Panc1 (cell line): Measurements from ENCODE around the gene PIEZO1. TPM values are rescaled to one million over a fixed set of nuclear protein-coding genes. Genes with fewer than 3 reads are reported as not detected.

Experiments
- ATAC-seq: fragments of 200-7000 bp; cut with Tn5 transposase; 2 replicates; pipeline ENCODE4 v1.9.1; 2020; ENCODE audit warnings: mild to moderate bottlenecking, moderate library complexity
- BruUV-seq: library from RNA; stranded (reverse); fragments of 400-500 nt; replicated peaks from 2 replicates; lab custom pipeline; 2021; lab: Mats Ljungman, UMichigan
- CTCF ChIA-PET: fragments of 300-600 bp; sonication (Branson Sonifier 250); formaldehyde crosslinking; loops from one replicate; lab custom pipeline; 2022; ENCODE audit warnings: antibody characterized with exemption; lab: Charles Lee
- POLR2A ChIA-PET: fragments of 300-600 bp; sonication (Branson Sonifier 250); formaldehyde crosslinking; loops from one replicate; lab custom pipeline; 2022; ENCODE audit warnings: antibody characterized with exemption; lab: Charles Lee
- DNase-seq: peaks from one replicate; pipeline ENCODE4 v3.0.0-alpha.2; 2010; ENCODE audit warnings: low read depth, low spot score
- H3K27ac ChIP-seq: 2 replicates; pipeline ENCODE4 v1.5.1; 2011; ENCODE audit warnings: mild to moderate bottlenecking, low read length, inconsistent platforms
- H3K27me3 ChIP-seq: fragments of 200-500 bp; sonication (Bioruptor generic); 2 replicates; pipeline ENCODE4 v1.6.0; 2014; ENCODE audit warnings: low read length, inconsistent platforms; ENCODE audit not compliant: control insufficient read depth, insufficient read depth
- H3K36me3 ChIP-seq: fragments of 200-500 bp; sonication (Bioruptor generic); 2 replicates; pipeline ENCODE4 v1.5.1; 2014; ENCODE audit warnings: inconsistent platforms, mild to moderate bottlenecking, low read length, moderate library complexity; ENCODE audit not compliant: control insufficient read depth, insufficient read depth
- H3K4me1 ChIP-seq: 2 replicates; pipeline ENCODE4 v1.5.1; 2011; ENCODE audit warnings: inconsistent platforms, mild to moderate bottlenecking, low read length, moderate library complexity; ENCODE audit not compliant: control insufficient read depth, insufficient read depth
- H3K4me3 ChIP-seq, 2 experiments: 2 replicates each; pipeline ENCODE4 v1.5.1; 2011 to 2012; ENCODE audit warnings: low read depth in 2 of 2, low read length in 2 of 2, mild to moderate bottlenecking in 2 of 2, inconsistent platforms in 1 of 2, moderate library complexity in 1 of 2
- H3K9me3 ChIP-seq: fragments of 200-500 bp; sonication (Bioruptor generic); 2 replicates; pipeline ENCODE4 v1.5.1; 2014; ENCODE audit warnings: low read depth, mild to moderate bottlenecking, inconsistent platforms, low read length, moderate library complexity; ENCODE audit not compliant: control insufficient read depth, insufficient read depth
- POLR2AphosphoS5 ChIP-seq: IDR thresholded peaks from 2 replicates; pipeline ENCODE4 v1.6.1; 2012; ENCODE audit warnings: mild to moderate bottlenecking, low read depth, low read length, moderate library complexity
- SIN3A ChIP-seq: IDR thresholded peaks from 2 replicates; pipeline ENCODE4 v1.6.1; 2012; ENCODE audit warnings: low read depth, mild to moderate bottlenecking, low read length, moderate library complexity, borderline replicate concordance; ENCODE audit not compliant: insufficient read depth
- TCF7L2 ChIP-seq: IDR thresholded peaks from 2 replicates; pipeline ENCODE4 v1.6.1; 2011; ENCODE audit warnings: mild to moderate bottlenecking, low read depth, low read length, inconsistent platforms
- in situ Hi-C: cut with HindIII; loops from 2 replicates; pipeline ENCODE4 v1.10.0; 2016; ENCODE audit warnings: low sequenced_read_pairs, low pct_unique_long_range_greater_than_20kb
- intact Hi-C: fragments of 100-400 bp; cut with micrococcal nuclease; formaldehyde crosslinking; loops from one replicate; pipeline ENCODE4 v1.10.0; 2022; ENCODE audit not compliant: unreplicated experiment
- total RNA-seq: library from RNA; stranded (reverse); gene quantifications from one replicate; pipeline ENCODE4 v1.2.1, GENCODE V29; 2021; ENCODE audit not compliant: unreplicated experiment
- TF ChIP-seq, protein P1 (sequence below), 2 experiments: IDR thresholded peaks; 2 replicates each; pipeline ENCODE4 v1.6.1; 2011 to 2012; ENCODE audit warnings: low read depth in 2 of 2, control low read depth in 1 of 2, low read length in 1 of 2, mild to moderate bottlenecking in 1 of 2, moderate library complexity in 1 of 2; ENCODE audit not compliant: insufficient read depth in 1 of 2
- TF ChIP-seq, protein P2 (sequence below): fragments of 450-650 bp; IDR thresholded peaks from 2 replicates; pipeline ENCODE4 v1.5.1; 2017; ENCODE audit warnings: mild to moderate bottlenecking

Gene PIEZO1
- total RNA-seq, 1 experiment from 2014 or later = 175 TPM

DNA sequence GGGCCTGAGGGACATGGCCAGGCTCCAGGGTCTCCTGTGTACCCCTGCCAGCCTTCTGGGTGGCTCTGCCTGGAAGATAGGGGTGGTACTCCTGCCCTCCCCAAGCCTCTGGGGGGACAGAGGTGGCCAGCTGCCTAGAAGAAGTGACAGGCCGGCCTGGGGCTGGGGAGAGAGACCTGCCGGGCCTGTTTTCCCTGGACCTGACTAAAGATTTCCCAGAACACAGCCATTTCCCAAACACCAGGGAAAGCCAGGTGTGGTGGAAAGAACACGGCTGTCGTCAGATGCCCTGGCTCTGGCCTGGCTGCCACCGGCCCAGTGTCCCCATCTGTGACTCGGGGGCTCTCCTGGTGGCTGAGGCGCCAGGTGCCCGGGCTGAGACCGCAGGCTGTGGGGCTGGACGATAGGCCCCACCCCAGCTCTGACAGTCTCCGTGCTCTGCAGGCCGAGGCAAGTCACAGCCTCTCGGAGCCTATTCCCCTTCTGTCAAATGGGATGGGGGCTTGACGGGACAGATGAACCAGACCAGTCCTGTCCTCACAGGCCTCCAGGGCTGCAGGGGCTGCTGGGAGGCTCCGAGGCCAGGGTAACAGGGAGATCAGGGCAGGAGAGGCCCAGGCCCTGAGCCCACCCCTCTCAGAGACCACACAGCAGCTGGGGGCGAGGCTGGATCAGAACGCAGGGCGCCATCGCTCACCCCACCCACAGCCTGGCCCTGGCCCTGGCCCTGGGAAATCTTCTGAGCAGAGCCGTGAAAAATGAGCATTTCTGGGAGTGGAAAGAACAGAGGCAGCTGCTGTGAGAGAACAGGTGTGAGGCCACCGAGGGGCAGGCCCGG is 45.7 kb downstream of the PIEZO1 start:
- no TSS peak for BruUV-seq
- no peaks in the 10 kb centered on the region; the same call in 1 of the 2 replicates for H3K4me1 ChIP-seq
- no peaks in the 10 kb centered on the region; the same call in 1 of the 2 replicates for H3K36me3 ChIP-seq
- ChIA-PET CTCF (no interaction called here), POLR2A (no interaction called here)
- ATAC-seq = no peak
- no peaks in the 10 kb centered on the region for H3K27me3 ChIP-seq
- H3K9me3 ChIP-seq = no peaks in the 10 kb centered on the region
- DNase-seq = no peak
- TF ChIP-seq, protein P1, sequence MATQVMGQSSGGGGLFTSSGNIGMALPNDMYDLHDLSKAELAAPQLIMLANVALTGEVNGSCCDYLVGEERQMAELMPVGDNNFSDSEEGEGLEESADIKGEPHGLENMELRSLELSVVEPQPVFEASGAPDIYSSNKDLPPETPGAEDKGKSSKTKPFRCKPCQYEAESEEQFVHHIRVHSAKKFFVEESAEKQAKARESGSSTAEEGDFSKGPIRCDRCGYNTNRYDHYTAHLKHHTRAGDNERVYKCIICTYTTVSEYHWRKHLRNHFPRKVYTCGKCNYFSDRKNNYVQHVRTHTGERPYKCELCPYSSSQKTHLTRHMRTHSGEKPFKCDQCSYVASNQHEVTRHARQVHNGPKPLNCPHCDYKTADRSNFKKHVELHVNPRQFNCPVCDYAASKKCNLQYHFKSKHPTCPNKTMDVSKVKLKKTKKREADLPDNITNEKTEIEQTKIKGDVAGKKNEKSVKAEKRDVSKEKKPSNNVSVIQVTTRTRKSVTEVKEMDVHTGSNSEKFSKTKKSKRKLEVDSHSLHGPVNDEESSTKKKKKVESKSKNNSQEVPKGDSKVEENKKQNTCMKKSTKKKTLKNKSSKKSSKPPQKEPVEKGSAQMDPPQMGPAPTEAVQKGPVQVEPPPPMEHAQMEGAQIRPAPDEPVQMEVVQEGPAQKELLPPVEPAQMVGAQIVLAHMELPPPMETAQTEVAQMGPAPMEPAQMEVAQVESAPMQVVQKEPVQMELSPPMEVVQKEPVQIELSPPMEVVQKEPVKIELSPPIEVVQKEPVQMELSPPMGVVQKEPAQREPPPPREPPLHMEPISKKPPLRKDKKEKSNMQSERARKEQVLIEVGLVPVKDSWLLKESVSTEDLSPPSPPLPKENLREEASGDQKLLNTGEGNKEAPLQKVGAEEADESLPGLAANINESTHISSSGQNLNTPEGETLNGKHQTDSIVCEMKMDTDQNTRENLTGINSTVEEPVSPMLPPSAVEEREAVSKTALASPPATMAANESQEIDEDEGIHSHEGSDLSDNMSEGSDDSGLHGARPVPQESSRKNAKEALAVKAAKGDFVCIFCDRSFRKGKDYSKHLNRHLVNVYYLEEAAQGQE (IDR thresholded peaks at IDR 0.05; ENCODE audit: insufficient read depth in 1 of 2, low read depth in 2 of 2, low read length in 1 of 2) = no peak
- TF ChIP-seq SIN3A (no peak), POLR2AphosphoS5 (no peak), TCF7L2 (no peak)
- TF ChIP-seq, protein P2, sequence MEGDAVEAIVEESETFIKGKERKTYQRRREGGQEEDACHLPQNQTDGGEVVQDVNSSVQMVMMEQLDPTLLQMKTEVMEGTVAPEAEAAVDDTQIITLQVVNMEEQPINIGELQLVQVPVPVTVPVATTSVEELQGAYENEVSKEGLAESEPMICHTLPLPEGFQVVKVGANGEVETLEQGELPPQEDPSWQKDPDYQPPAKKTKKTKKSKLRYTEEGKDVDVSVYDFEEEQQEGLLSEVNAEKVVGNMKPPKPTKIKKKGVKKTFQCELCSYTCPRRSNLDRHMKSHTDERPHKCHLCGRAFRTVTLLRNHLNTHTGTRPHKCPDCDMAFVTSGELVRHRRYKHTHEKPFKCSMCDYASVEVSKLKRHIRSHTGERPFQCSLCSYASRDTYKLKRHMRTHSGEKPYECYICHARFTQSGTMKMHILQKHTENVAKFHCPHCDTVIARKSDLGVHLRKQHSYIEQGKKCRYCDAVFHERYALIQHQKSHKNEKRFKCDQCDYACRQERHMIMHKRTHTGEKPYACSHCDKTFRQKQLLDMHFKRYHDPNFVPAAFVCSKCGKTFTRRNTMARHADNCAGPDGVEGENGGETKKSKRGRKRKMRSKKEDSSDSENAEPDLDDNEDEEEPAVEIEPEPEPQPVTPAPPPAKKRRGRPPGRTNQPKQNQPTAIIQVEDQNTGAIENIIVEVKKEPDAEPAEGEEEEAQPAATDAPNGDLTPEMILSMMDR = no peak
- H3K4me3 ChIP-seq = no peak overlapping the region
- intact Hi-C loops (loop anchor here (10.0 kb wide), 1 partner anchor 45 kb away; the partner anchor contains the start of gene PIEZO1), in situ Hi-C loops (no loop called here)
- no peak overlapping the region for H3K27ac ChIP-seq

DNA sequence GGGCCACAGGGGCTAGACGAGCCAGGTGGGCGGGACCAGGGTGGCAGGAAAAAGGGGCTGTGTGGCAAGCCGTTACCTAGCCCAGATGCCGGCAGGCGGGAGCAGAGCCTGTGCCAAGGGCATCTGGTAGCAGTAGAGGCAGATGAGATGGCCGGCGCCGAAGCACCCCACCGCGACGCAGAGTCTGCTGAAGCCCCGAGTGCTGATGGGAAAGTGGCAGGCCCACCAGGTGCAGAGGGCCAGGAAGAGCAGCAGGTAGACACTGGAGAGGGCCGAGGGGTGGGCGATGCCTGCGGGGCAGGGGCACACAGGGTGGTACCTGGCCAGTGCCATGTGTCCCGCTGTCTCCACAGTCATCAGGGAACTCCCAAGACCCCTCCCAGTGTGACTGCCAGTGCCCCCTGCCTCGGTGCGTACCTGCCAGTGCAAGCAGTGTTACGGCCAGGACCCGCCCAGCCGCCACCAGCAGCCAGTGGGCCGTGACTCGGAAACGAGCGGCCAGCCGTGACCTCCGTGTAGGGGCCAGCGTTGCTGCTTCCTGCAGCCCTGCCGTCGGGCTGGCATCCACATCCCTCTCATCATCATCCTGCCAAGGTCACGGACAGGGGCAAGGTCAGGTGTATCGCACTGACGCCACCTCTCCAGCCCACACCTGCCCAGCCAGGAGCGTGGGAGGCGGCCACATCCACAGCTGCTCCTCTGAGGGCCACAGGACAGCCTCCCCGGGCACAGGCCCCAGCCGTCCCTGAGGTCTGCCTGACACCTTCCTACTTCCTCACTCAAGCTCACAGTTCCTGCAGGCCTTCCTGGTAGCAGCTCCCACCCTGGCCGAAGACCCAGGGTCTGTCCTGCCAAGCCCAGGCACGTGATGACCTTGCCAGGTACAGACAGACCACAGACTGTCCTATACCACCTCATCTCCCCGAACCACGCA is 46.6 kb downstream of the PIEZO1 start:
- Histone ChIP-seq H3K27ac (no peak overlapping the region), H3K27me3 (no peaks in the 10 kb centered on the region), H3K9me3 (no peaks in the 10 kb centered on the region), H3K4me3 (no peak overlapping the region), H3K36me3 (no peaks in the 10 kb centered on the region; the same call in 1 of the 2 replicates), H3K4me1 (no peaks in the 10 kb centered on the region; the same call in 1 of the 2 replicates)
- no TSS peak for BruUV-seq
- ChIA-PET POLR2A (no interaction called here), CTCF (interaction anchor here (1.6 kb wide), 1 partner anchor 72 kb away, joined by 7 read pairs; no protein-coding TSS in a partner anchor)
- ATAC-seq = no peak
- intact Hi-C loops = loop anchor here (10.0 kb wide), 1 partner anchor 46 kb away; the partner anchor contains the start of gene PIEZO1
- in situ Hi-C loops = no loop called here
- TF ChIP-seq SIN3A (no peak), TCF7L2 (no peak), POLR2AphosphoS5 (no peak)
- TF ChIP-seq, protein P1 (IDR thresholded peaks at IDR 0.05; ENCODE audit: insufficient read depth in 1 of 2, low read depth in 2 of 2, low read length in 1 of 2) = no peak
- TF ChIP-seq, protein P2 = no peak
- DNase-seq = no peak
